C4-2B (cell line): Measurements from ENCODE around the gene C11orf97.
"Not testable (repeated sequence)": the region's sequence is repeated elsewhere in the genome, so short reads cannot be mapped to it uniquely, and the experiment has no call there.

Experiments
- H3K27ac ChIP-seq: fragments of 450-650 bp; 2 replicates; pipeline ENCODE4 v1.5.1; 2017
- ZFX ChIP-seq: fragments of 450-650 bp; IDR thresholded peaks from 2 replicates; pipeline ENCODE4 v1.6.1; 2017
- TF ChIP-seq, protein P1 (sequence below): fragments of 450-650 bp; conservative IDR thresholded peaks from 2 replicates; pipeline ENCODE4 v1.5.1; 2017; ENCODE audit warnings: mild to moderate bottlenecking

Gene C11orf97

DNA sequence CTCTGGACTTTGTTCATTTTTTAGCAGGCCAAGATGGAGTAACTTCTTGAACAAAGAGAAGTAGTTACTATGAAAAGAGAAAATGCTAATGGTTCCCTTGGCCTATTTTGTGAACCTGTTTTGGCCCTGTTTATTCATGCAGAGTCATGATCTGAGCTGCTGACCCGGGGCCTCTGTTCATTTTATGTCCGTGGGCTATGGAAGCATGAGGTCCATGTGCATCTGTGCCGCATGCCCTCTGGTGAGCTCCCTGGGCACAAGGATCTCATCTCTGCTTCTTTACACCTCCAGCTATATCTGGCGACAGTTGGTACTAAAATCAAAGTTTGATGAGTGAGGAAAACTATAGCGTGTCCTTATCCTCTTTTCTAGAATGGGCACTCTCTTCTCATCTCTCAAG, 55.9 kb downstream of the C11orf97 start:
- TF ChIP-seq, protein P1, sequence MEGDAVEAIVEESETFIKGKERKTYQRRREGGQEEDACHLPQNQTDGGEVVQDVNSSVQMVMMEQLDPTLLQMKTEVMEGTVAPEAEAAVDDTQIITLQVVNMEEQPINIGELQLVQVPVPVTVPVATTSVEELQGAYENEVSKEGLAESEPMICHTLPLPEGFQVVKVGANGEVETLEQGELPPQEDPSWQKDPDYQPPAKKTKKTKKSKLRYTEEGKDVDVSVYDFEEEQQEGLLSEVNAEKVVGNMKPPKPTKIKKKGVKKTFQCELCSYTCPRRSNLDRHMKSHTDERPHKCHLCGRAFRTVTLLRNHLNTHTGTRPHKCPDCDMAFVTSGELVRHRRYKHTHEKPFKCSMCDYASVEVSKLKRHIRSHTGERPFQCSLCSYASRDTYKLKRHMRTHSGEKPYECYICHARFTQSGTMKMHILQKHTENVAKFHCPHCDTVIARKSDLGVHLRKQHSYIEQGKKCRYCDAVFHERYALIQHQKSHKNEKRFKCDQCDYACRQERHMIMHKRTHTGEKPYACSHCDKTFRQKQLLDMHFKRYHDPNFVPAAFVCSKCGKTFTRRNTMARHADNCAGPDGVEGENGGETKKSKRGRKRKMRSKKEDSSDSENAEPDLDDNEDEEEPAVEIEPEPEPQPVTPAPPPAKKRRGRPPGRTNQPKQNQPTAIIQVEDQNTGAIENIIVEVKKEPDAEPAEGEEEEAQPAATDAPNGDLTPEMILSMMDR, result no peak
- TF ChIP-seq ZFX, result no peak

DNA sequence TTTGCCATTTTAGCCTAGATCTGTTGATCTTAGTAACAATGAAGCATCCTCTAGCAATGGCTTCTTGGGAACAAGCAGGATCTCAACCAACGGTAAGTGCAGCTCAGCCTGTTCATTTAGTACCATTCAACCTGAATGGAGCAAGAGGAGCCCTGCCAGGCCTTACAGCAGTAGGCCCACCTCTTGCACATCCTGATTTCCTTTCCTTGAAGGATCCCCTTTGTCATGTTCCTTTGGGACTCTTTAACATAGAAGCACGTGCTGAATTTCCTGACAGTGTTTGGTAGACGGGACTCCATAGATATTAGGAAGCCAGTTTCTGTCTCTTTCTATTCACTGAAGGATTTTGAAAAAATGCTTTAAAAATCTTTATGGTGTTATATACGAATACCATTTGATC, 56.5 kb downstream of the C11orf97 start:
- TF ChIP-seq, protein P1, result no peak
- no peak for TF ChIP-seq ZFX
- no peak overlapping the region for H3K27ac ChIP-seq

More for the DNA sequence above, 55.9 kb downstream of the C11orf97 start:
- H3K27ac ChIP-seq, result no peak overlapping the region

DNA sequence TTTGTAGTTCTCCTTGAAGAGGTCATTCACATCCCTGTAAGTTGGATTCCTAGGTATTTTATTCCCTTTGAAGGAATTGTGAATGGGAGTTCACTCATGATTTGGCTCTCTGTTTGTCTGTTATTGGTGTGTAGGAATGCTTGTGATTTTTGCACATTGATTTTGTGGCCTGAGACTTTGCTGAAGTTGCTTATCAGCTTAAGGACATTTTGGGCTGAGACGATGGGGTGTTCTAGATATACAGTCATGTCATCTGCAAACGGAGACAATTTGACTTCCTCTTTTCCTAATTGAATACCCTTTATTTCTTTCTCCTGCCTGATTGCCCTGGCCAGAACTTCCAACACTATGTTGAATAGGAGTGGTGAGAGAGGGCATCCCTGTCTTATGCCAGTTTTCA, 60.7 kb downstream of the C11orf97 start:
- not testable (repeated sequence) for H3K27ac ChIP-seq

DNA sequence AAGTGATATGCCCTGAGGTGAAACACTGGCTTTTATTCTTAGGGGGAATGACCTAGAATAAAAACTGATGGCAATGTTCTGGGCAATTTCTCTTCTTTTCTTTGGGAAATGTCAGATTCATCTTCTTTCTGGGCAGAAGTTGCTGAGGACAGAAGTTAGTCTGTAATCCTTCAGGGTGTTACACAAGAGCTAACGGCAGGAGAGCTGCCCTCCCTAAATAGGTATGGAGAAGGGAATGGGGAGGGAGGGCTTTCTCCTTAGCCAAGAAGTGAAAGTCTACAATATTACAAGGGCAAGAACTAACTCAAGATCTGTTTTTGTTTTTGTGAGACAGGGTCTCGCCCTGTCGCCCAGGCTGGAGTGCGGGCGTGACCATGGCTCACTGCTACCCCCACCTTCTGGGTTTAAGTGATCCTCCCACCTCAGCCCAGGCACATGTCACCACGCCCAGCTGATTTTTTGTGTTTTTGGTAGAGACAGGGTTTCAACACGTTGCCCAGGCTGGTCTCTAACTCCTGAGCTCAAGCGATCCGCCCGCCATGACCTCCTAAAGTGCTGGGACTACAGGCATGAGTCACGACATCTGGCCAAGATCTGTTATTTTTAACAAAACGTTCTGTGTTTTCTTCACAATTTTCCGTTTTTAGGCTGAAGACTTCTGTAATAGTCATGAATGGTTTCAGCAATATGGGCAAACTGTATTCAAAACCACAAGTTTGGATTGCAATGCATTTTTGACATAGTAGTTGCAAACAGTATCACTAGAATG, 62.1 kb downstream of the C11orf97 start:
- no peak overlapping the region for H3K27ac ChIP-seq
- TF ChIP-seq ZFX, result no peak
- TF ChIP-seq, protein P1, result no peak

DNA sequence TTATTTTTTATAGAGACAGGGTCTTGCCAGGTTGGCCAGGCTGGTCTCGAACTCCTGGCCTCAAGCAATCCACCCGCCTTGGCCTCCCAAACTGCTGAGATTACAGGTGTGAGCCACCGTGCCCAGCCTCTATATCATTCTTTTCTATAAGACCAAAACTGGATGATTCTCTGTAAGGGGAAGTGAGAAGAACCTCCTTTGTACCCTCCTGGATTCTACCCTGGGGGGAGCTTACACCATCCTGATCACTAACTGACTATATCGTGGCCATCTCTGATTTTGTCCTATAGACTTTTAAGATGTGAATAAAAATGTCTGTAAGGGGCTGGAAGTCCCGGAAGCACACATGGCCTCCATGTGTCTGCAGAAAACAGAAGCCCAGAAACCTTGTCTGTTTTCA, 64.0 kb downstream of the C11orf97 start:
- no peak overlapping the region for H3K27ac ChIP-seq
- no peak for TF ChIP-seq ZFX
- TF ChIP-seq, protein P1, result no peak

DNA sequence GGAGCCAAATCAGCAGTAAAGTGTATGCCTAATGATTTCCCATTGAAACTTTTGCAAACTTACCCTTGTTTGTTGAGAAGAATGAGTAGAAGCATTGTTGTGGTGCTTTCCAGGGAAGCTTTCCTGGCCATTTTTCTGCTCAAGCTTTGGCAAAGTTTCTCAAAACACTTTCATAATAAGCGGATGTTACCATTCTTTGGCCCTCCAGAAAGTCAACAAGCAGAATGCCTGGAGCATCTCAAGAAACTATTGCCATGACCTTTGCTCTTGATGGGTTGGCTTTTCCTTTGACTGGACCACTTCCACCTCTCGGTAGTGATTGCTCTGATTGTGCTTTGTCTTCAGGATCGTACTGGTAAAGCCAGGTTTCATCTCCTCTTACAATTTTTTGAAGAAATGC, 65.6 kb downstream of the C11orf97 start:
- H3K27ac ChIP-seq, result no peak overlapping the region
- no peak for TF ChIP-seq ZFX
